ENCODE results near the gene AAGAB. TPM values are rescaled to one million over a fixed set of nuclear protein-coding genes. Genes with fewer than 3 reads are reported as not detected.

Gene AAGAB
- total RNA-seq, 1 donor from 2014 or later: 15.7 TPM

GRCh38 chr15:67194171-67195114, 60.0 kb downstream of the AAGAB start:
- DNase-seq (peak; percentile 52), ATAC-seq (peak; percentile 43)
- intact Hi-C loops (cut with micrococcal nuclease): no loop called here

GRCh38 chr15:67193223-67193990, 61.1 kb downstream of the AAGAB start:
- ATAC-seq (peak; percentile 26), DNase-seq (peak; percentile 48)
- intact Hi-C loops (cut with micrococcal nuclease): no loop called here

GRCh38 chr15:67192185-67192820, 62.2 kb downstream of the AAGAB start:
- ATAC-seq: no peak
- intact Hi-C loops (cut with micrococcal nuclease): no loop called here
- no peak for DNase-seq

DNA sequence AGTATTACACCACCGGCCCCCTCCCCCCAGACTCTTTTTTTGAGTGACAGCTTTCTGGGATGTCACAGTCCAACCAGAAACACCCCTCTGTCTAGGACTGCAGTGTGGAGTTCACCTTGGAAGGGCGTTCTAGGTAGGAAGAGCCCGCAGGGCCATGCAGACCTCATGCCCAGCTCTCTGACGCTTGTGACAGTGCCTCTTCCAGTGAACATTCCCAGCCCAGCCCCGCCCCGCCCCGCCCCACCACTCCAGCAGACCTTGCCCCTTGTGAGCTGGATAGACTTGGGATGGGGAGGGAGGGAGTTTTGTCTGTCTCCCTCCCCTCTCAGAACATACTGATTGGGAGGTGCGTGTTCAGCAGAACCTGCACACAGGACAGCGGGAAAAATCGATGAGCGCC, 63.6 kb downstream of the AAGAB start:
- ATAC-seq (no peak), DNase-seq (no peak)
- intact Hi-C loops (cut with micrococcal nuclease): no loop called here

DNA sequence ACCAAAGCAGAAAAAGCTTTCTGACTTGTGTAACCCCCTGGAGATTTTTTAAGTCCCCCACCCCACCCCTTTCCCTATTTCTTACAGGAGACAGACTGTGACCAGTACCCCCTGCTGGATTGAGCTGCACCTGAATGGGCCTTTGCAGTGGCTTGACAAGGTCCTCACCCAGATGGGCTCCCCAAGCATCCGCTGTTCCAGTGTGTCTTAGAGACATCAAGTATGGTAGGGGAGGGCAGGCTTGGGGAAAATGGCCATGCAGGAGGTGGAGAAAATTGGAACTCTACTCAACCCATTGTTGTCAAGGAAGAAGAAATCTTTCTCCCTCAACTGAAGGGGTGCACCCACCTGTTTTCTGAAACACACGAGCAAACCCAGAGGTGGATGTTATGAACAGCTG, 64.1 kb downstream of the AAGAB start:
- intact Hi-C loops (cut with micrococcal nuclease): no loop called here
- DNase-seq (no peak), ATAC-seq (no peak)

- peak; percentile 95 for DNase-seq
- ATAC-seq: peak; percentile 77
- intact Hi-C loops (cut with micrococcal nuclease): no loop called here
These were observed 65.0 kb downstream of the AAGAB start for GRCh38 chr15:67189326-67190051.

DNA sequence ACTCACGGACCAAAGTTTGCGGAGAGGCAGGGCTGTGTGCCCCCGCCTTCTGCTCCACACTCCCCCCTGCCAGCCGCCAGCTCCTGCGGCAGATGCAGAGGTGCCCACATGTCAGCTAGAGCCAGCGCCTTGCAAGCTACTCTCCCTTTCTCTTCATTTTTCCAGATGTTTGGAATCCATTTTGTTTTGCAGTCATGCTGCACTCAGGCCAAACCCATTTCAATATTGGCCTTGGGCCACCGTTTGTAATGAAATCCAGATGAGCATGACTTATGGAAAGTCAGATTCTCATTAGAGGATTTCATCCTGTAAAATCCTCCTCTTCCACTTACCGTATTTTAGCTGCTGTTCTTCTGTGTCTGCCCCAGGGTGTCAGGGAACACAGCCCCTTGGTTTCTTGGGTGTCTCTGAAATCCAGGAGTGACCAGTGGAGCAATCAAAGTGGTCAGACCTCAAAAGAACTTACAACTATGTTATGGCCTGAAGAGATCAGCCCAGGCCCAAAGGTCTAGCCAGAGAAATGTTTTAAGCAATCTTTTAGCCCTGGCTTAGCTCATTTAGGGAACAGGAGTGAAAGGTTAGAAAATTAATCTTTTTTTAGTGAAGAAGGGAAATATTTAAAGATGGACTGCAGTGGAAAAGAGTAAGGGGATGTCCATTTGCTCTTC, 65.8 kb downstream of the AAGAB start:
- intact Hi-C loops (cut with micrococcal nuclease): no loop called here
- ATAC-seq: peak; percentile 3
- DNase-seq: no peak

GRCh38 chr15:67187351-67187854, 67.1 kb downstream of the AAGAB start:
- ATAC-seq (no peak), DNase-seq (no peak)
- intact Hi-C loops (cut with micrococcal nuclease): no loop called here

DNA sequence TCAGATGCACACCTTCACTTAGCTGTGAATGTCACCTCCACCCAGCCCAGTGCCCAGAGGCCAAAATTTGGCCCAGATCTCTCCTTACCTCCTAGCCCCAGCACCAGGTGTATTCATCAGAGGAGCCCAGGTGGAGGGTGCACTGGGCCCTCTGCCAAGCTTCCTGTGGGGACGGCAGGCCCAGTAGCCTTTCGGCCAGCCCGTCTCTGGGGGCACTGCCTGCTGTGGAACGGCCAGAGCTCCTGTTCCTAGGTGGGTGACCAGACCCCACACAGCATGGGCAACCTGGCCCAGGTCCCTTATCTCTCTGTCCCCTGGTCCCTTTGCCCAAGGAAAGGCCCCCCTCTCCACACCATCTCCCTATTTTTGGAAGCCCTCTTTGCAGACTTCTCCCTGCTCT, 67.8 kb downstream of the AAGAB start:
- peak; percentile 72 for DNase-seq
- no peak for ATAC-seq
- intact Hi-C loops (cut with micrococcal nuclease): no loop called here

DNA sequence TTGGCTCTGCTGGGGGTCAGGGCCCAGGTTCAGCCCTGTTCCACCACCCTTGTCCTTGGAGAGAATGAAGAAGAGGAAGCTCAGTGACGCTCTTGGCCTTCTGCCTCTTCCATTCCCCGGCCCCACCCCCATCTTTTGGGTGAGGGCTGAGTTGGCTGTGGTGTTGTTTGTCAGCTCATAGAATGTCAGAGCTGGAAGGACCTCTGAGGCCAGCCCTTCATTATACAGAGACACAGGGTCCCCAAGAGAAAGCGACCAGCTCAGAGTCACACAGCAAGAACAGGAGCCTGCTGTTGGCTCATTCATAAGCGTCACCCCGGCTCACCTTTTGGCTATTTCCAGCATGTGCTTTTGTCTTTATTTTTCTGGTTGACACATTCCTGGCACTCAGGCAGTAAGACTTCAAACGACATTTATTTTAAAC, 68.2 kb downstream of the AAGAB start:
- peak; percentile 59 for ATAC-seq
- intact Hi-C loops (cut with micrococcal nuclease): no loop called here

DNA sequence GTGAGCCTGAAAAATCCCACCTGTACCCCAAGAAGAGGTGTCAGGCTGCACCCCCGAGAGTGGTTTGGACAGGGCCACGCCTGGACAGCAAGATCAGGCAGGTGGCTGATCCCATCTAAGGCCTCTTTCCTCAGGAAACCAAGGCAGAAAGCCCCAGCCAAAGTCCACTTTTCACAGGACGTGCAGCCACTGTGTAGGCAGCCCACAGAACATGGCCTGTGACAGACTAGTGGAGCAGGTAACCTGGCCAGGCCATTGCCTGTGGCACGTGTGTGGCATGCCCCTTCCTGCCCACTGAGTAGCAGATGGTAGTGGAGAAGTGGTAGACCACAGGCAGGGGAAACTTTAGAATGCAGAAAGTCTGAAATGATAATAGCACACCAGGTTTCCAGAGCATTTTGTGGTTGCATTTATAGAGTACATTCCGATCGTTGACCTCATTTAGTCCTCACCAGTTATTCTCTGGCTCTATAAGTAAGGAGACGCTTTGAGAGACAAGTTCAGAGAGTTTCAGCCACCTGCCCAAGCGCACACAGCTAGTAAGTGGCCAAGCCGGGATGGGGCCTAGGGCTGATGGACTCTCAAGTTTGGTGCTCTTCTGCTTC, 68.7 kb downstream of the AAGAB start:
- ATAC-seq (no peak), DNase-seq (no peak)
- intact Hi-C loops (cut with micrococcal nuclease): no loop called here

More for the DNA sequence above, 68.2 kb downstream of the AAGAB start:
- DNase-seq: peak; percentile 85

GRCh38 chr15:67185051-67185450, 69.4 kb downstream of the AAGAB start:
- intact Hi-C loops (cut with micrococcal nuclease): no loop called here
- ATAC-seq (no peak), DNase-seq (no peak)

GRCh38 chr15:67184208-67184925, 70.1 kb downstream of the AAGAB start:
- ATAC-seq (no peak), DNase-seq (no peak)
- intact Hi-C loops (cut with micrococcal nuclease): no loop called here

- DNase-seq: no peak
- no peak for ATAC-seq
- intact Hi-C loops (cut with micrococcal nuclease): no loop called here
These were observed 70.9 kb downstream of the AAGAB start for GRCh38 chr15:67183443-67184169.

DNA sequence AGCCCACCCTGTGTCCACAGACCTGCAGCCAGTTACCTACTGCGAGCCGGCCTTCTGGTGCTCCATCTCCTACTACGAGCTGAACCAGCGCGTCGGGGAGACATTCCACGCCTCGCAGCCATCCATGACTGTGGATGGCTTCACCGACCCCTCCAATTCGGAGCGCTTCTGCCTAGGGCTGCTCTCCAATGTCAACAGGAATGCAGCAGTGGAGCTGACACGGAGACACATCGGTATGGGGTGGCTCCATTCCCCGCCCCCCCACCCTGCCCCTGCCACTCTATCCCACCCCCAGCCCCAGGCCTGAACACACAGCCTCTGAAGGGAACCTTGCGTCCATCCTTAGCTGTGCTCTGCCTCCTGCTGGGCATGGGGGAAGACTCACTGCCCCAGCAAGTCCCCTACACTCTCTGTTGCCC, 73.2 kb downstream of the AAGAB start:
- ATAC-seq (no peak), DNase-seq (peak; percentile 25)
- intact Hi-C loops (cut with micrococcal nuclease): no loop called here

GRCh38 chr15:67180514-67181191, 73.8 kb downstream of the AAGAB start:
- intact Hi-C loops (cut with micrococcal nuclease): no loop called here
- DNase-seq: no peak
- no peak for ATAC-seq

Measured in left ventricle myocardium superior (tissue), 1 donor.